HT-29 (cell line): ENCODE measurements around the gene TMSB10. TPM values are rescaled to one million over a fixed set of nuclear protein-coding genes. Genes with fewer than 3 reads are reported as not detected.
"Not testable (repeated sequence)": the region's sequence is repeated elsewhere in the genome, so short reads cannot be mapped to it uniquely, and the experiment has no call there.

Experiments used
- DNase-seq: peaks from one replicate; pipeline ENCODE4 v3.0.0-alpha.2; 2015; ENCODE audit warnings: low spot score
- total RNA-seq: library from RNA; depleted of rRNA; stranded (reverse); fragments of >200 nt; shearing (Covaris generic); gene quantifications from 2 replicates; pipeline ENCODE4 v1.2.3, GENCODE V29; 2014; rRNA removed

The TMSB10 gene
- total RNA-seq, 1 experiment from 2014 or later, result 4,823 TPM

DNA sequence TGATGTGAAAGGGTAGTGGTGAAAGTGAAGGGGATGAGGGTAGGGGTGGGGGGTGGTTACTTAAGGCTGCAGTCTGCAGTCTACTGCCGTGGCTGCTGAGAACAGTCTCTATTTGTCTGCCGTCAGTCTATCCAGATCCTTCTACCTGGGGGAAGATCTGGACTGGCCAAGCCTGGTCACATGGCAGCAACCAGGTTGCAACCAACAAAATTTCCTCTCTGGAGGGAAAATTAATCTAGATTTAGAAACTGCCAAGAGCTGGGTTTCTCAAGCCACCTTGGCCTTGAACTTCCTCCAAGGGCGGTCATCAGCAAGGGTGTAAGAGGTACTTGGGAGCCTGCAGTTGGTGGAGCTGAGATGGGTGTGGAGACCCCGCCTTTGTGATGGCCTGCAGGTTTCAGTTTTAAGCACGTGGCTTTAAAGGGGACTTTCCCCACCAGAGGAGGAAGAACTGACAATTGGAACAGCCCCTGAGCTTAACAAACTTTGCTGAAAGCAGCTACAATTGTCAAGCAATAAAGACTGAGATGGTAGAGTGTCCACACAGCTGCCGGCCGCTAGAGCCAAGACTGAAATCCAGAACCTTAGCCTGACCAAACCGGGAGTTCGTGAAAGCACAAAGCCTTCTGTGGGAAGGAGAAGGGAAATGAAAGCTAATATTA, 34.1 kb downstream of the TMSB10 start:
- no peak for DNase-seq

- DNase-seq, result no peak
Observed at GRCh38 chr2:84940088-84940470, 34.6 kb downstream of the TMSB10 start.

DNA sequence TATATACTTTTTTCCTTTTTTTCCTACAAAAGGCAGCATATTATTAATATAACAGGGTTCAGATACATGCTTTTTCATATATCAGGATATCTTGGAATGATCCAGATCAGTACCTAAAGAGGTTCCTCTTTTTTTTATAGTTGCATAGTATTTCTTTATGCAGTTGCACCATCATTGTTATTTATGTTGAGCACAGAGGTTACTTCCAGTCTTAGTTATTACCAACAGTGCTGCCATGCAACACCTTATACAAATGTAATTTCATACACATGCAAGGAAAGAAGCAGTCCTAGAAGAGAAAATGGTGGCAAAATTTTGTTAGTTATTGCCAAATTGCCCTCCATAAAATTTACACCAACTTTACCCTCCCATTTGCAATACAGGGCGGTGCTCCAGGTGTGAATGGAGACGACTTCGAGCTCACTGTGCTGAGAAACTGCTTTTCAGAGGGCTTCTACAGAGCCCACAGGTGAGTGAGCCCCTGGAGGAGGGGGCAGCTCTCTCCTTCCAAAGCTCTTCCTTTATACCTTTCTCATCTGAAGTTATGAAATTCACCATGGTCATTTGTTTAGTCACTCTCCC, 35.5 kb downstream of the TMSB10 start:
- DNase-seq, result no peak

DNA sequence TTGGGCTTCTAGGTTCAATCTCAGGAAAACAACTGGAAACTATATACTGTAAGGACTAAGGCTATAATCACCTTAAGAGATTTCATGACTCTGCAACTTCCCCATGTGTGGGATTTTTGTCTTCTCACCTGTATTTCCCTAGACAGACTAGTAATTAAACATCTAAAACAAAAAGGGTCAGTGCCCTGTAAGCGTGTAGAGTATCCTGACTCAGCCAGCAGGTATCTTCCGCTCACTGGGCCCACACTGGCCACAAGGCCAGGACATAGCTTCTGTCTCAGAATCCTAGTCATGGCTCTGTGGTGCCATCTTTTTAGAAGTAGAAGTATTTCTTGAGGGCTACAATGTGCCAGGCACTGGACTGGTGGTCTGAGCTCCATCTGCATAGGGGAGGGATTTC, 36.7 kb downstream of the TMSB10 start:
- DNase-seq, result no peak

GRCh38 chr2:84942964-84943421, 37.5 kb downstream of the TMSB10 start:
- no peak for DNase-seq

DNA sequence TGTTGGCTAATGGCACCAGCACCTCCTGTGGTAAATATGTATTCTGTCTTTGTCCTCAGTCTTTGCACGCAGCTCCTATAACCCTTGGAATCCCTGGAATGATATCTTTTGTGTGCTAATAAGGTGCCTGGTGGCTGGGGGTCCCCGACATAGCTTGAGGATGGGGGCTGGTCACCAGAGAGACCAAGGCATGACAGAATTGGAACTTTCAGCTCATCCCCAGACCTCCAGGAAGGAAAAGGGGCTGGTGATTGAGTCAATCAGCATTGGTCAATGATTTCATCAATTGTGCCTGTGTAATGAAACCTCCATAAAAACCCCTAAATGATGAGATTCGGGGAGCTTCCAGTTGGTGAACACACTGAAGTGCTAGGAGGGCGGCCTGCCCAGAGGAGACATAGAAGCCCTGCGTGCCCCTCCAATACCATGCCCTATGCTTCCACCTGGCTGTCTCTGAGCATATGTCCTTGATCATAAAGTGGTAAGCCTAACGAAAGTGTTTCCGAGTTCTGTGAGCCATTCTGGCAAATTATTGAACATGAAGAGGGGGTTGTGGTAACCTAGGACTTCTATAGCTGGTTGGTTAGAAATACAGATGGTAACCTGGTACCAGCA, 38.9 kb downstream of the TMSB10 start:
- no peak for DNase-seq

GRCh38 chr2:84945838-84946203, 40.4 kb downstream of the TMSB10 start:
- DNase-seq, result not testable (repeated sequence)

DNA sequence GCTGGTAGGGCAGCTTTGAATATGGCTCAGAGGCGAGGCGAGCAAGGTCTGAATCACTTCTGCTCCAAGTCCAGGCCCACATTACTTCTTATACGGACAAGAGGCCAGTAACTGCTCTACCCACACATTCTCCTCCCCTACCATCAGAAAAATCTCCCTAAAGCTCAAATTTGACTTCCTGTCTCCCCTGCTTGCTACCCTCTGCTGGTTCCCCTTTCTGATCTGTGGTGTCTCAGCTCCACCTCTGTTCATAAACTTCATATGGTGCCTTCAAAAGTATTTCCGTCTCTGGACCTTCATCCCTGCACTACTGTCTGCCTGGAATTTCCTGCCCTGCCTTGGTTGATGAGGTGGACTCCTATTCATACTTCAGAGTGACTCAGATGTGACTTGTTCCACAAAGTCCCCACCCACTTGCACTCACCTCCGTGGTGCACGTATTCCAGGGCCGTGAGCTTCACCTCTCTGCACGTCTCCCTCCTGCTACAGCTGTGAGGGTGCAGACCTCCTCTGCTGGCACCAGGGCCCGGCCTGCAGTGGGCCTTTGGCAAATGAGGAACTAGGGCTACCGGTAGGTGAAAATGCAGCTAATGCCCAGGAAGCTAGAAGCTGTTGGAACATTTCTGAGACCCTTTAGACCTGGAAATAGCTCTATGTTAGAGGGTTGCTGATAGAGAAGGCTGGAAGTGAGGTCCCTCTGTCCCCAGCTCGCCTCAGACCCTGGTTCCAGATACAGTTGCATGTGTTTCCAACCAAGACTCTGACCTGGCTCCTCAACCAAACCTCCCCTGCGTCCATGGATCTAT, 41.0 kb downstream of the TMSB10 start:
- DNase-seq, result peak; percentile 95

DNA sequence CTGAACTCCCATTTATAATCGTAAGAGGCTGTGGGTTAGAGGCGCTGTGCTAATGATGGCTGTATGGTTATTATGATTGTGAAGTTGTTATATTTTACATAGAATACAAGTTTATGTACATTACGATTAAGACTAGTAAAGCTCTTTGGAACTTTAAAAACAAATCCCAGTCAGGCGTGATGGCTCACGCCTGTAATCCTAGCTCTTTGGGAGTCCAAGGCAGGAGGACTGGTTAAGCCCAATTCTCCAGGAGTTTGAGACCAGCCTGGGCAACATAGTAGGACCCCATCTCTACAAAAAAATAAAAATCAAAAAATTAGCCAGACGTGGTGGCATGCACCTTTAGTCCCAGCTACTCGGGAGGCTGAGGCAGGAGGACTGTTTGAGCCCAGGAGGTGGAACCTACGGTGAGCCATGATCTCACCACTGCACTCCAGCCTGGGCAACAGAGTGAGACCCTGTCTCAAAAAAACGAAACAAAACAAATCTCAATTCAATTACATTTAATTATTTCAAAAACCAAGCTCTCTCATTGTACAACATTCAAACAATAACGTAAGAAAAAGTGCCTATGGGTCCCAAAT, 41.6 kb downstream of the TMSB10 start:
- DNase-seq, result no peak

DNA sequence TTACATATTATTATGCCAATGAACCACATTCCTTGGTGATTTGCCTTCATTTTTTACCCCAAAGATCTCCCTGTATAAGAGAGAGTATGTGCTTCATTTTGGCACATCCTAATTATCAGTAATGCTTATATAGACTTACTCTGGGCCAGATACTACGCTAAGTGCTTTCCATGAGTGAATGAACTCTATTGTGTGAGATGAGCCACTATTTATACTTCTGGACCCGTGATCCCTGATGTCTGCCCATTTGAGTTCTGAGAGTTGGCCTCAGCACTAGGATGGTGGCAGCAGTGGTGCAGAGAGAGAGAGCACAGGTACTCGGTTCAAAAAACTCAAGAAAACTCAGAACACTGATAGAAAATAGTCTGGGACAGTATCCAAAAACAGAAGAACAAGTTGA, 48.1 kb downstream of the TMSB10 start:
- no peak for DNase-seq

DNA sequence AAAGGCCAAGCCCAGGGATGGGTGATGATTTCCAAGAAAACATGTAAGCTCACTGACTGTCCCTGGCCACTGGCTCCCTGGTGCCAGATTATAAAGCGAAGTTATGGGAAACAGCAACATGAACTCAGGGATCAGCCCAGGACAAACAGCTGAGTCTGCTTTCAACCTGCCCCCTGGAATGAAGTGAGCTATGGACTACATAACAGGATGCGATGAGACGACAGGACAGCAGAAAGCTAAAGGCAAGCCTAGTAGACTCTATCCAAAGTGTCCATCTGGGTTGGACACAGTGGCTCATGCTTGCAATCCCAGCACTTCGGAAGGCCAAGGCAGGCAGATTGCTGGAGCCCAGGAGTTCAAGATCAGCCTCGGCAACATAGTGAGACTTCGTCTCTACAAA, 48.9 kb downstream of the TMSB10 start:
- no peak for DNase-seq

Other genes starting within 250 kb of the TMSB10 start
- gene TRABD2A, start 24.6 kb upstream of the TMSB10 start, total RNA-seq, result 2.3 and 3.1 TPM in 2 replicates
- gene KCMF1, start 65.5 kb downstream of the TMSB10 start, total RNA-seq, result 39.2 and 47.6 TPM in 2 replicates
- not detected in 2 replicates for gene TCF7L1, start 227.7 kb downstream of the TMSB10 start, total RNA-seq